Measurements from ENCODE around the gene HGS.

Gene HGS

DNA sequence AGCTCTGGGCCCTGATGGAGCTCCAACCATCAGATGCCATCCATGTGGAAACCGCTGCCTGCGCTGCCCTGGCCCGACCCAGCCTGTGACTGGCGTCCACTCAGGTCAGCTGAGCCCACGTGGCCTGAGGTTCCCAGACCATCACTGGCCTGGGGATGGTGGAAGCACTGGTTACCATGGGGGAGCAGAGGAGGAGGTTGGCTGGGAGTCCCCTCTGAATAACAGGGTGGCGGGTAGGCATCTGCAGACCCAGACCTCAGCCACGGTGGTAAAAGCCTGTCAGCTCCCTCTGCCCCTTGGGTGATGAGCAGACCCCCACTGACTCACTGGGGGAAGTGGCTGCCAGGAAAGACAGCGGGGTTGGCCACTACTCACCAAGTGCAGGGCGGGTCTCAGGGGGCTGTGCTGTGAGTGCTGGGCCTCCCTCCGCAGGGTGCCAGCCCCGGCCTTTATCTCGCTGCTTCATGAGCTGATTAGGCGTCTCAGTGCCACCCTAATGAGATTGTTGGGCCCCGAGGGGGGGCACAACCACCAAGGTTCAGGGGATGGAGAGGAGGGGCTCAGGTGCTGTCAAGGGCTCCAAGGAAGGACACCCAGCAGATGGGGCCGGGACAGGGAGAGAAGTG is 27.6 kb upstream of the HGS start, which contains the start of gene PDE6G:
TSS of gene PDE6G (minus strand) at position 425 of the 626 bp plus-strand sequence. CDS start 3,237 bp downstream, outside the sequence.
- DNase-seq: no peak

DNA sequence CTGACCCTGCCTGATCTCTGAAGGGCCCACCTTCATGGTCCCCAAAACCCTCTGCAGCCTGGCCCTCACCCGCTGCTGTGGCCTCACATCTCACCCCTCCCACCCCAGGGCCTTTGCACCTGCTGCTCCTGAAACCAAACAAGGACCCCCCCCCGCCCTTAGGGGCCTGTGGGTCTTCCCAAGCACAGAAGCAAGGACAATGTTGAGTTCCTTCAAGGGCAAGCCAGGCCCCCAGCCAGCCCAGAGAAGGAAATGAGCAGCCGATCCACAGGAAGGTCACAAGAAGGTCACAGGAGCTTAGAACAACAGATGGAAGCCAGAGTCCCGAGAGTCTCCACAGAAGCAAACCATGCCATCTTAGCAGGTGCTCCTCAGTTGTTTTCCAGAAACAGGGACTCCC is 27.0 kb upstream of the HGS start:
- DNase-seq: no peak

DNA sequence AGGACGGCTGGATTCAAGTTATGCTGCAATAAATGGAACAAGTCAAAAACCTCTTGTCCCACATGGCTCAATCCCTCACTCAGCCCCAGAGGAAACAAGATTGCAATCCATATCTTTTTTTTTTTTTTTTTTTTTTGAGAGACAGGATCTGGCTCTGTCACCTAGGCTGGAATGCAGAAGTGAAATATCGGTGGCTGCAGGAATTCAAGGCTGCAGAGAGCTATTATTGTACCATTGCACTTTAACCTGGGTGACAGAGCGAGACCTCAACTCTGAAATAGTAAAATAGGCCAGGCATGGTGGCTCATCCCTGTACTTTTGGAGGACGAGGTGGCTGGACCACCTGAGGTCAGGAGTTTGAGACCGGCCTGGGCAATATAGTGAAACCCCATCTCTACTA is 24.8 kb upstream of the HGS start:
- no peak for DNase-seq

DNA sequence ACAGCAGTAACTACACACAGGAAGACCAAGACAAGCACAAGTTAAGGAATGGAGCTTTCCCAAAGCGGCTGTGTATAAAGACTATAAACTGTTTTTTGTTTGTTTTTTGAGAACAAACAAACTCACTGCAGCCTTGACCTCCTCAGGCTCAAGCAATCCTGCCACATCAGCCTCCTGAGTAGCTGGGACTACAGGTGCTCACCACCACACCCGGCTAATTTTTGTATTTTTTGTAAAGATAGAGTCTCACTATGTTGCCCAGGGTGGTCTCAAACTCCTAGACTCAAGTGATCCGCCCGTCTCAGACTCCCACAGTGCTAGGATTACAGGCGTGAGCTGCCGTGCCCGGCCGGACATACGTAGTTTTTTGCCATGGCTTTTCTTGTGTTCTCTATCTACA is 23.4 kb upstream of the HGS start:
- DNase-seq: no peak

DNA sequence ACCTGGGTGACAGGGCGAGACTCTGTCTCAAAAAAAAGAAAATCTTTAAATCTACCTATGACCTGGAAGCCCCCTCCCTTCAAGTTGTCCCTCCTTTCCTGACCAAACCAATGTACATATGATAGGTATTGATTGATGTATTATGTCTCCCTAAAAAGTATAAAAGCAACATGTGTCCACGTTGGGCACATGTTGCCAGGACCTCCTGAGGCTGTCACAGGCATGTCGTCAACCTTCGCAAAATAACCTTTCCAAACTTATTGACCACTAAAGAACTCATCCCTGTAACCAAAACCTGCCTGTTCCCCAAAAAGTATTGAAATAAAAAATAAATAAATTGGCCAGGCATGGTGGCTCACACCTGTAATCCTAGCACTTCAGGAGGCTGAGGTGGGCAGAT is 21.8 kb upstream of the HGS start:
- no peak for DNase-seq

DNA sequence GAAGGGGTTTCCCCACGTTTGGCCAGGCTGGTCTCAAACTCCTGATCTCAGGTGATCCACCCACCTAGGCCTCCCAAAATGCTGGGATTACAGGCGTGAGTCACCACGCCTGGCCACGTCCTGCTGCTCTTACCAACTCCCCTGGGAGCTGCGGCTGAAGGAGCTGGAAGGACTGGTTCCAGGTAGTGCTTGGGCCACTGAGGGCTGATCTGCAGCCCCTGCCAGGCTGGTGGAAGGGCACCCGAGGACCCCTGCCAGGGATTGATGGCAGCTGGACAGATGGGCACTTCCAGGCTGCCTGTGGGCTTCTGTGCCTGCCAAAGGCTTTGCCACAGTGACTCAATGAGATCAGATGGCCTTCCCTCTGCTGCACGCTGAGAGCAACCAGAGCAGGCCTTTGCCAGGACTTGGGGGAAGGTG is 19.8 kb upstream of the HGS start:
- no peak for DNase-seq

DNA sequence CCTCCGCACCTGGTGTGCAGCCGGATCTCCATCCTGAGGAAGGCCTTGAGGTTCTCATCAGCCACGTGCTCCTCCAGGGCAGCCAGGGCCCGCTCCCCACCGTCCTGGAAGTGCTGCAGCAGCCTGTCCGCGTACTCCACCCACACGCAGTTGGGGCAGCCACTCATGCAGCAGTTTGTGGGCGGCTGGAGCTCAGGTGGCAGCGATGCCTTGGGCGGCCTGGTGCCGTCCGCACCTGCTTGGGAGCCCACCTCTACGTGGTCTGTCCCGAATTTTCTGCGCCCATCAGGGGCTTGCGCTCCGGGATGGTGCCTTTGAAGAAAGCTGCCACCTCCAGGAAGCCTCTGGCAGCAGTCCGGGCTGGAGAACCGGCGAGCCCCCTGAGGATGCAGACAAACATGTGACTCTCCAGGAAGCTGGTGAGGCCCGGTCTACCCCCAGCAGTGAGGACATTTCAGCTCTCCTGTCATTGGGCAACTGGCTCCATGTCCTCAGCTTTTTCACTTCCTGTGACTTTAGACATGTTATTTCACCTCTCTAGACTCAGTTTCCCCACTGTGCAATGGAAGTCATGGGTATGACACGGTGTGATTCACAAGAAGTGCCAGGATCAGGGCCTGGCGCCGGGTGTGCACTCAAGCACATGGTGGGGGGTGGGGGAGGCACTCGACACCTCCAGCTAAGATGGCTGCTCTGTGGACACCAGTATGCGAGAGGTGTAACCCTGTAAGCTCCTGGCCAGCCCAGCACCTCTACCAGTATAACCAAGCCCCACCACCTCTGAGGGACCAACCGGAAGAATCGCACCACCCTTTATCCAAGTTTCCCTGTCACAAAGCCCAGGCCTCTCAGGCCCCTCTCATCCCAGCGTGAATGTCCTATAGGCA is 18.4 kb upstream of the HGS start:
- DNase-seq: peak; percentile 39 to 42

DNA sequence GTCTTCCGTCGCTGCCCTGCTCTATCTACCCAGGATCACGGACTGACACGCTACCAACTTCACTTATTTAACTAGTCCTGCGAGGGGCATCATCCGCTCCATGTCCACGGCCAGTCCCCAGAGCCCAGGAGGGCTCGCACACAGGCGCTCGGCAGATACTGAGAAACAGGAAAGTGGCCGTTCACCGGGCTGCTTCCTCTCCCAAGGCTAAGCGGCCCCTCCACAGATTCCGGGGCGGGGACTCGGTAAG is 17.8 kb upstream of the HGS start:
- DNase-seq: no peak

DNA sequence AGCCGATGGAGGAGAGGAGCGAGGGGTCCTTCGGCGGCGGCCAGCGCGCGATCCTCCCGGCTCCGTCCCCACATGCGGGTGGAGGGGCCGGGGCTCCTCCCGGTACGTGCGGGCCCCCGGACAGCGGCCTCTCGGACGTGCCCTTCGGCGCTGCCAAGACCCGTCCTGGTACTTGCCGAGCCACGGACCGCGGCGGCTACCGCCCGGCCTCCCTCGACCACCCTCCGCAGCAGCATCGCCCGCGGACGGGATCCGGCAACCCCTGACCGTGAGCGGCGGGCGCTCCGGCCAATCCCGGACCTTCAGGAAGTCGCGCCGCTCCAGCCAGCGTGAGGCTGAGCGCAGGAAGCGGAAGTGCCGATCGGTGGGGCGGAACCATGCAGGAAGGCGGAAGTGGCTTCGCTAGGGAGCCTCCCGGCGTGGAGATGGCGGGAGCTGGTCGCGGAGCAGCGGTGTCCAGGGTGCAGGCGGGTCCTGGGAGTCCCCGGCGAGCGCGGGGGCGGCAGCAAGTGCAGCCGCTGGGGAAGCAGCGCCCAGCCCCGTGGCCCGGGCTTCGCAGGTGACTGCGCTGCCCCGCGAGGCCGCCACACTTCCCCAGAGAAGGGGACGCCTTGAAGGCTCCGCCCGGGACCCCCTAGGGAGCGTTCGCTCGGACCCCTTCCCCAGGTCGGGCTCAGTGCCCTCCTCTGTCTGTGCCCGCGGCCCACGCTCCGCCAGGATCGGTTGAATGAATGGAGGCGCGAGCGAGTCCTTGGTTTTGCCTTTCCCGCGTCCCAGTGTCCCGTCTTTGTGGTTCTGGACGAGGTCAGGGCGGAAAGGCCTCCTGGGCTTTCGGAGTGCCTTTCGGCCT is 17.2 kb upstream of the HGS start, which contains the start of the genes CCDC137 and OXLD1:
TSS of gene CCDC137 (plus strand) at position 396 of the 850 bp plus-strand sequence. CDS start at position 426, 30 bp downstream.
TSS of gene OXLD1 (minus strand) at position 264 of the 850 bp plus-strand sequence. CDS start at position 236, 28 bp downstream.
- DNase-seq: peak; percentile 91 to 92

DNA sequence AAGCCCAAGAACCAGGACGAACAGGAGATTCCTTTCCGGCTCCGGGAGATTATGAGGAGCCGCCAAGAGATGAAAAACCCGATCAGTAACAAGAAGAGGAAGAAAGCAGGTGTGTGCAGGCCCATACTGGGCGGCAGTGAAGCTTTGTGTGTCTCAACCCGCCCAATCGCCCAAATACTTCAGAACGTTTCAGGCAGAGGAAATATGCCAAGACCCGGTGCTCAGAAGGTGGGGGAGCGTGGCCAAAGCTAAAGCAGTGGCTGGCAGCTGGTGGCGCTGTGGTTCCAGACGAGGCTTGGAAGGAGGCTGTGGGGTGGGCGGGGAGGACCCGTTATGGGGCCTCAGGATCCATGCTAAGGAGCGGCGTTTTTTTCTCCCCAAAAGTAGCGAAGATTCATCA is 16.1 kb upstream of the HGS start:
- DNase-seq: no peak

DNA sequence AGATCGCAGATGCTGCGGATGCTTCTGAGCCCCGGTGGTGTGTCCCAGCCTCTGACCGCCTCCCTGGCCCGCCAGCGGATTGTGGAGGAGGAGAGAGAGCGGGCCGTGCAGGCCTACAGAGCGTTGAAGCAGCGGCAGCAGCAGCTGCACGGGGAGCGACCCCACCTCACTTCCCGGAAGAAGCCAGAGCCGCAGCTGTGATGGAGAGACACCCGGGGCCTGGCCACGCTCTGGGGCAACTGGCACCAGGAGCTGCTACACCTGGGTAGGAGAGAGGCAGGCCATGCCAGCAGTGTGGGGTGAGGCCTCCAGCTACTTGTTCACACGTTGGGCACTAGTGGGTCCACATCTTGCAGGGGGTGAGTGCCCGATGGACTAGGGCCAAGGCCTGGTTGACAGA is 11.3 kb upstream of the HGS start:
- no peak for DNase-seq

DNA sequence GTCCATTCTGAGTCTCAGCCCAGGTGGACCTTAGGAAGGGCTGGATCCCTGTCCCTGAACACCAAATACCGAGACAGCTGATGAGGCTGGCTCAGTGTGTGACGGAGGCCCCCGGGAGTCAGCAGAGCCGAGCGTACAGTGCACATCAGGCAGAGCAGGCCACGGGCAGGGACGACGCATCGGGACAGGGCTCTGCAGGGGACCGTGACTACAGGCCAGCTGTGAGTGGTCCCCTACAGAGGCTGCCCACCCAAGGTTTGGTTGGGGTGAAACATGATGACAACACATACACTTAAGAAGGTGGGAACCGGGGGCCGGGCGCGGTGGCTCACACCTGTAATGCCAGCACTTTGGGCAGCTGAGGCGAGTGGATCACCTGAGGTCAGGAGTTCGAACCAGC is 10.9 kb upstream of the HGS start:
- no peak for DNase-seq

DNA sequence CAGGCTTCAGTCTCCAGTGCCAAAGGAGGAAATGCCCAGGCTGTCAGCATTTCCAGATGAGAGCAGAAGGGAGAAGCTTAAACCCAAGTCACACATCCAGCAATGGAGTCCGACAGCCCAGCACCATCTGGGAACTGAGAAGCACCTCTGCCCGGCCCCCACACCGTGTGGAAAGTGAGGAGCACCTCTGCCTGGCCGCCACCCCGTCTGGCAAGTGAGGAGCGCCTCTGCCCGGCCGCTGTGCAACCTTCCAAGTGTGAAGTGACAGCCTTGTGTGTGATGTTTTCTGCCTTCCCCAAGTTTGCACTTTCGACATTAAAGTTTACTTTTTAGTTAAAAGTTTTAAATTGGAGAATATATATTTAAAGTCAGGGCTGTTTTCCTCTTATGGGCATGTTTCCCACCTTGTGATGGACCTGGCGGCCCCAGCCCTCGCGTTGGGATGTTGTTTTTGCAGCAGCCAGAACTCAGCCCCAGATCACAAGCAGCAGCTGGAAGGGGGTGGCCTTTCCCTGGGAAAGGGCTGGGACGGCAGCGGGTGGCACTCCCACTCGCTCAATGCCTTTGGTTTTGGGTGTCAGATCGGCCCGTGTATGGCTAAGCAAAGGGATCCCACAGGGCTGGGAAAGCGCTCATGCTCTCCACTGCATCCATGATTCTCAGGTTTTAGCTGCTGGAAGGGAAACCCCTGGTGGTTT is 10.1 kb upstream of the HGS start:
- DNase-seq: no peak

DNA sequence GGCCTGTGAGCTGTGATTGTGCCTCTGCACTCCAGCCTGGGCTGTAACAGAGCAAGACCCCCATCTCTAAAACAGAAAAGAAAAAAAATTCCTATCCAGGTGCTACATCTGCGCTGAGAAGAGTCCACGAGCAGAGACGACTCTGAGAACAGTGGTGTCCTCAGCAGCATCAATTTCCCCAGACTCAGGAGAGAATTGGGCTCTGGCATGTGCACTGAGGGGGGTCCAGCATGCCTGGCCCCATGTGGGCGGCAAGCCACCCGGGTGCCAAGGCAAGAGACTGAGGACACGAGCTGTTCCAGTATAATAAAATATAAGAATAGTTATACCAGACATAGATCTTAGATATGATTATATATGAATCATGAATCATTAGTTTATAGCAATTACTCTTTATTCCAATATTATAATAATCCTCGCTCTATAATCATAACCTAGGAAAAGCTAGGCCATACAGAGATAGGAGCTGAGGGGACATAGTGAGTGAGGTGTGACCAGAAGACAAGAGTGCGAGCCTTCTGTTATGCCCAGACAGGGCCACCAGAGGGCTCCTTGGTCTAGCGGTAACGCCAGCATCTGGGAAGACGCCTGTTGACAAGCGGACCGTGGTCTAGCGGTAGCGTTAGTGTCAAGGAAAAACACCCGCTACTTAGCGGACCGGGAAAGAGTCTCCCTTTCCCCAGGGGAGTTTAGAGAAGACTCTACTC is 8.1 kb upstream of the HGS start:
- DNase-seq: peak; percentile 42 to 46

DNA sequence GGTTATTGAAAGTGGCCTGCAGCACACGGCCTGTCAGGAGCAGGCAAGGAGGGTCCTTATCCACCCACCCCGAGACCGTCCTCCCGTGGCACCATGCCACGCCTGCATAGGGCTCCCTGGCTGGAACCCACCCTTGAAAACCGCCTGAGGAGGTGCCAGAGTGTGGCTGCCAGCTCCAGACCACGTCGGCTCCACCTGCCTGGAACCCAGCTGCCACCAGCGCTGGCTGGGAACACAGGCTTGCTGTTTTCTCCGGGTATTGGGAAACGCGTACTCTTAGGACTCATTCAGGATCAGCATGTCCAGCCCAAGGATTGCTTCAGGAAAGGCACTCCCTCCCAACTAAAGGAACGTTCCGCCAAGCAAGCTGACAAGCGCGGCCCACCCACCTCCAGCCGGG is 6.9 kb upstream of the HGS start:
- DNase-seq: no peak

DNA sequence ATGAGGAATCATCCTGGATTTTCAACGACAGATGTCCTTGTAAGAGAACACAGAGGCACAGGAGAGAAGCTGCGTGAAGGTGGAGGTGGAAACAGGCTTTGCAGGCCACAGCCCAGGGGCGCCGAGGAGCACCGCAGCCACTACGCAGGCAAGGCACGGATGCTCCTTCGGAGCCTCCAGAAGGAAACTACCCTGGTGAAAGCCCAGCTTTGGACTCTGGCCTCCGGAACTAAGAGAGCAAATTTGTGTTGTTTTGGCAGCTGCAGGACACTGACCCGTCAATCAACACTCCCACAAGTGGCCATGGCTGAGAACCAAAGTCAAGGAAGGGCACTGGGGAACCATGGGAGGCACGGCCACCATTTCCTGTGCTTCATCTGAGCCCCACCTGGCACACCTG is 3.7 kb upstream of the HGS start:
- no peak for DNase-seq

DNA sequence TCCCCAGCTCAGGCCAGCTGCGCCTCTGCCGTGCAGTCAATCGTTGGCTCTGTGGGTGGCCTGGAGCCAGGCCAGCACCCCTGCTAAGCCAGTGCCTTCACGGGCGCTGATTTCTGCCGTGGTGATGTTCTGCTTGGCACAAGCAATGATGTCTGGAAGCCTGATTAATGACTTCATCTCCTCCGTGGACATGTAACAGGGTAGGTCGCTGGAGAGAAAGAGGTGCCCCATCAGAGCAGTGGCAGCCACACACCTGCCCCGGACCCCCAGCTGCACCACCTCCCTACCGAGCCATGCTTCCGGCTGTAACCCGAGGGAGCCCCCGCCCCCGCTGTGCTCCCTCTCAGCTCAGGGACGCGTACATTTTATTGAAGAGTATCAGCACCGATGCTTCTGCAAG is 2.1 kb upstream of the HGS start:
- no peak for DNase-seq

DNA sequence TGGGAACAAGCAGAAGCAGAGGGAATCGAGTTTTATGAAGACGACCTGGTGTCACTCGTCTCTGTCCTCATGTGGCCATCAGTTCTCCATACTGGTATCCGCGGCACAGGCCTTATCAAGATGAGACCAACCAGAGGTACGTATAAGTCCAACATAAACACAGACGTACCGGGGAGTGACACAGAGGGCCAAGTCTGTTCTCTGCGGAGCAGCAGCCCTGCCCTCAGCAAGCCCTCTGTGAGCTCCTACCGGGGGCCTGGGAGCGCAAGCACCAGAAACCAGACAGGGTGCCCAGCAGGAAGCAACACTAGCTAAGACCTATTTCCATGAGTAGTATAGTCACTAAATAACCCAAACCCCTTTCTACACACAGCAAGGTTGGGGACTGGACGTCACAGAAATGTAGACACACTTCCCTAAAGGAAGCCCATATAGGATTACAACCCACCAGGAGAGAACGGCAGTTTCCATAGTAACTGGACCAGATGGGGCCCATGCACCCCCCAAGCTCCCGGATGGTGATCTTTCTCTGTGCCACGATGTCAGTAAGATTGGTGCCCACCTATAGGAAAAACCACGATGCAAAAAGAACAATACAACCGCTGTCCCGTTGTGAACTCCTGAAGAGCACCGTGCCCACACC is 1.1 kb upstream of the HGS start:
- DNase-seq: no peak

DNA sequence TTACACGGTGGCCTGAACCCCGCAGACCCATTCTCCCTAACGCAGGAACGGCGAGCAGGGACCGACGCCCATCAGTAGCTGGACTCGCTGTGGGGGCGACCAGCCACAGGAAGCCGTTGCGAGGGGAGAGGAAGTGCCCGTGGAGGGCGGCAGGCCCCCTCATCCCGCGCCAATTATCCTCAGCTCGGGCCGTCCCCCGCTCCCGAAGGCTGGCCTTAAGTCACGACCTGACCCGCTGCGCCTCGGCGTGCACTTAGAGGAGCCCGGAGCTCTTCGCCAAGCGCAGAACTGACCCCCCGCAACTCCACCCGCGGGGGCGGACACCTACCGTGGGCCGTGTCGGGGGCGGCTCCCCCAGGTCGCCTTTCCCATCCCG is 615 bp upstream of the HGS start:
- no peak for DNase-seq

DNA sequence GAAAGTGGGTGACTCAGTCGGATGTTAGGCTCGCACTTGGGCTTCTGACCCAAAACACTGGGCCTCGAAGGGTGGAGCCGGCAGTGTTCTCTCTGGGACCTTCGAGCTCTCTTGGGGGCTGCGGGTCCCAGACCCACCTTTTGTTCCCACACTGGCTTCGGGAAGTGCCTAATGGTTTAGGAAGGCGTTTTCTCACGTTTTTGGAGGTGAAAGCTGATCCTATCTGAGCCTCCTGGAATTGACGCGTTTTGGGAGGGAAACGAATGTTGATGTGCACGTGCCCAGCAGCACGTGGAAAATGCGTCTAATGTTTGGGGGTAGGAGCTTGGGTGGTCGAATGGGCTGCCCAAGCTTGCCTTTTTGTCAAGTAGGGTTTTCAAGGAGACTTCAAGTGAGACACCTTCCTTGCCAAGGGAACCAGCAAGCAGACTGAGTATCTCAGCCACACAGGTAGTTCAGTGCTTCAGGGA is 666 bp downstream of the HGS start:
- DNase-seq: peak in 1 of 2 donors; percentile 49

DNA sequence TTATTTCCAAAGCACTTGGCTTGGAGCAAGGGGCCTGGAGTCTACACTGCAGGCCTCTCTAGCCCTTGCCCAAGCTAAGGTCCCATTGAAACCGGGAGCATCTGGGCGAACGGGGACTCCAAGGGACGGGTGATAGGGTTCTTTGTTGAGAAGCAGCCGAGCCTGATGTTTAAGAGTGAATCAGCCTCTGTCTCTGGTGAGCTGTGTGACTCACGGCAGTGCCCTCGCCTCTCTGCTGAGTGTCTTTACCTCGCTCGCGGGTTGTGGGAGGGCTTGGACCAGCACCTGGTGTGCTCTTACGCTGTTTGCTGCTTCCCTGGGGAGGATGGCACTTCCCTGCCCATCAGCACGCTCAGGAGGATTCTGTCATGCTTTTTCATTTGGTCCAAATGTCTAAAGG is 1.3 kb downstream of the HGS start:
- DNase-seq: no peak

DNA sequence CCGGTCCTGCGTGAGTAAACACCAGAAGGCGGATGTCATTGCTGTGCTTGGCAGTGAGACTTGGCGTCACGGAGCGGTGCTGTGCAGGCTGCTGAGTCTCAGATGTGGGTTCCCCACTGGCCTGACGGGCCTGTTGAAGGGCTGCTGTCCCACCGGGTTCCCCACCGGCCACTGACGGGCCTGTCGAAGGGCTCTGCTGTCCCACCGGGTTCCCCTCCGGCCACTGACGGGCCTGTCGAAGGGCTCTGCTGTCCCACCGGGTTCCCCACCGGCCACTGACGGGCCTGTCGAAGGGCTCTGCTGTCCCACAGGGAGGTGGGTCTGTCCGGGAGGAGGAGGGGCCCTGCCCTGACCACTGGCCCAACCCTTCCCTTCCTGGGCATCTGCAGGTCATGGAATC is 2.8 kb downstream of the HGS start:
- no peak for DNase-seq
